GM12892 (cell line): ENCODE measurements around the gene SUCLG1.

ENCODE experiments used
- POLR2A ChIP-seq: IDR thresholded peaks from 2 replicates; pipeline ENCODE4 v1.6.1; 2011; ENCODE audit warnings: low read depth, low read length, control low read depth
- POLR2AphosphoS5 ChIP-seq: IDR thresholded peaks from 2 replicates; pipeline ENCODE4 v1.6.1; 2011; ENCODE audit warnings: low read depth, low read length, control low read depth
- TAF1 ChIP-seq: IDR thresholded peaks from 2 replicates; pipeline ENCODE4 v1.6.1; 2011; ENCODE audit warnings: low read depth, mild to moderate bottlenecking, control low read depth, low read length, borderline replicate concordance

GRCh38 chr2:84409531-84409930, 49.5 kb downstream of the SUCLG1 start:
- no peak for TF ChIP-seq TAF1
- no peak for TF ChIP-seq POLR2A
- no peak for TF ChIP-seq POLR2AphosphoS5
